Measurements from ENCODE around the gene OSBPL5. TPM values are rescaled to one million over a fixed set of nuclear protein-coding genes. Genes with fewer than 3 reads are reported as not detected.

The OSBPL5 gene
- total RNA-seq, 1 donor from 2014 or later: 6.2 TPM

- Mint-ChIP-seq H3K4me1 (peaks cover 7% of the 10 kb centered on the region), H3K9me3 (no peaks in the 10 kb centered on the region), H3K36me3 (no peaks in the 10 kb centered on the region), H3K27ac (no peak overlapping the region), H3K4me3 (no peak overlapping the region), H3K27me3 (ENCODE audit: insufficient read depth, low read depth) (peaks cover 10% of the 10 kb centered on the region)
- Histone ChIP-seq H3K79me2 (ENCODE audit: low read depth) (no peaks in the 10 kb centered on the region), H3K9me3 (ENCODE audit: low read depth) (no peaks in the 10 kb centered on the region), H4K20me1 (ENCODE audit: low read depth) (no peaks in the 10 kb centered on the region), H3K9ac (no peak overlapping the region), H3K27me3 (no peaks in the 10 kb centered on the region), H3K27ac (no peak overlapping the region), H3K4me1 (peaks cover 6% of the 10 kb centered on the region), H3K4me3 (no peak overlapping the region), H2AFZ (replicated peaks) (no peak overlapping the region), H3F3A (ENCODE audit: low read depth) (no peaks in the 10 kb centered on the region), H3K4me2 (no peak overlapping the region), H3K36me3 (no peaks in the 10 kb centered on the region)
- TF ChIP-seq EZH2 (IDR thresholded peaks at IDR 0.05) (no peak), CTCF (IDR thresholded peaks at IDR 0.05) (no peak), EZH2phosphoT487 (IDR thresholded peaks at IDR 0.05) (no peak)
- no peak for DNase-seq (ENCODE audit: low spot score)
These were observed 87.2 kb downstream of the OSBPL5 start for GRCh38 chr11:3077846-3078440.

- no peak for TF ChIP-seq EZH2 (IDR thresholded peaks at IDR 0.05)
- no peak overlapping the region for H3K27ac Mint-ChIP-seq
- H3F3A ChIP-seq (ENCODE audit: low read depth): no peaks in the 10 kb centered on the region
These were observed 87.8 kb downstream of the OSBPL5 start for GRCh38 chr11:3077189-3077836.

GRCh38 chr11:3074912-3075589 is 90.1 kb downstream of the OSBPL5 start:
- no peak overlapping the region for H3K4me2 ChIP-seq
- no peaks in the 10 kb centered on the region for H4K20me1 ChIP-seq (ENCODE audit: low read depth)
- Mint-ChIP-seq H3K27ac (no peak overlapping the region), H3K4me3 (no peak overlapping the region), H3K4me1 (peaks cover 15% of the 10 kb centered on the region), H3K27me3 (ENCODE audit: insufficient read depth, low read depth) (peaks cover 4% of the 10 kb centered on the region), H3K9me3 (no peaks in the 10 kb centered on the region), H3K36me3 (no peaks in the 10 kb centered on the region)
- peaks cover 6% of the 10 kb centered on the region for H3K4me1 ChIP-seq
- TF ChIP-seq EZH2phosphoT487 (IDR thresholded peaks at IDR 0.05) (no peak), EZH2 (IDR thresholded peaks at IDR 0.05) (no peak), CTCF (IDR thresholded peaks at IDR 0.05) (no peak)
- no peaks in the 10 kb centered on the region for H3K79me2 ChIP-seq (ENCODE audit: low read depth)
- H3K9ac ChIP-seq: no peak overlapping the region
- no peak overlapping the region for H3K27ac ChIP-seq
- no peak overlapping the region for H2AFZ ChIP-seq (replicated peaks)
- H3K36me3 ChIP-seq: no peaks in the 10 kb centered on the region
- DNase-seq (ENCODE audit: low spot score): no peak
- no peaks in the 10 kb centered on the region for H3K27me3 ChIP-seq
- no peaks in the 10 kb centered on the region for H3F3A ChIP-seq (ENCODE audit: low read depth)
- H3K4me3 ChIP-seq: no peak overlapping the region
- H3K9me3 ChIP-seq (ENCODE audit: low read depth): no peaks in the 10 kb centered on the region

More at GRCh38 chr11:3077189-3077836, 87.8 kb downstream of the OSBPL5 start:
- H3K4me1 ChIP-seq: peaks cover 6% of the 10 kb centered on the region
- Mint-ChIP-seq H3K36me3 (no peaks in the 10 kb centered on the region), H3K4me1 (peaks cover 10% of the 10 kb centered on the region), H3K27me3 (ENCODE audit: insufficient read depth, low read depth) (peaks cover 7% of the 10 kb centered on the region), H3K9me3 (no peaks in the 10 kb centered on the region), H3K4me3 (no peak overlapping the region)
- H3K27ac ChIP-seq: no peak overlapping the region
- no peak overlapping the region for H3K4me2 ChIP-seq
- H3K36me3 ChIP-seq: no peaks in the 10 kb centered on the region
- no peak overlapping the region for H3K4me3 ChIP-seq
- DNase-seq (ENCODE audit: low spot score): no peak
- no peaks in the 10 kb centered on the region for H3K9me3 ChIP-seq (ENCODE audit: low read depth)
- no peaks in the 10 kb centered on the region for H3K79me2 ChIP-seq (ENCODE audit: low read depth)
- no peaks in the 10 kb centered on the region for H4K20me1 ChIP-seq (ENCODE audit: low read depth)
- H2AFZ ChIP-seq (replicated peaks): no peak overlapping the region
- H3K9ac ChIP-seq: no peak overlapping the region
- H3K27me3 ChIP-seq: no peaks in the 10 kb centered on the region
